Tibial nerve (tissue), 4 donors: Measurements from ENCODE around the gene RANBP9. TPM values are rescaled to one million over a fixed set of nuclear protein-coding genes. Genes with fewer than 3 reads are reported as not detected.
A peak's percentile ranks its signal among the peaks of the same experiment; 100 is the strongest.

ENCODE experiments used
- DNase-seq, 2 donors: peaks; one replicate each; pipeline ENCODE4 v3.0.0-alpha.2; 2019; ENCODE audit warnings: low spot score in 2 of 2
- H3K27ac ChIP-seq, 4 donors: fragments of 200-600 bp; sonication (generic) in 3 of 4; one replicate each; pipeline ENCODE4 v1.5.1; 2017 to 2019; ENCODE audit warnings: mild to moderate bottlenecking in 1 of 4
- H3K27me3 ChIP-seq, 2 donors: fragments of 200-600 bp; sonication (generic) in 1 of 2; one replicate each; pipeline versions ENCODE4 v1.5.1 to v1.6.0; 2017 to 2019
- H3K36me3 ChIP-seq, 3 donors: fragments of 200-600 bp; sonication (generic); one replicate each; pipeline ENCODE4 v1.5.1; 2018 to 2019
- H3K4me1 ChIP-seq, 4 donors: fragments of 200-600 bp; sonication (generic) in 3 of 4; one replicate each; pipeline ENCODE4 v1.5.1; 2017 to 2019
- H3K4me3 ChIP-seq, 4 donors: fragments of 200-600 bp; sonication (generic) in 3 of 4; one replicate each; pipeline ENCODE4 v1.5.1; 2017 to 2019; ENCODE audit warnings: mild to moderate bottlenecking in 1 of 4, moderate library complexity in 1 of 4
- H3K9me3 ChIP-seq, 4 donors: fragments of 200-600 bp; sonication (generic) in 3 of 4; one replicate each; pipeline ENCODE4 v1.5.1; 2017 to 2019
- CTCF ChIP-seq, 5 experiments: fragments of 200-600 bp in 3 of 5; fragments of 450-650 bp in 2 of 5; sonication (generic) in 3 of 5; IDR thresholded peaks; one replicate each; pipeline ENCODE4 v1.5.1; 2016 to 2019; ENCODE audit warnings: antibody characterized with exemption in 5 of 5, mild to moderate bottlenecking in 3 of 5, moderate library complexity in 2 of 5
- EP300 ChIP-seq, 2 donors: sonication (generic); formaldehyde crosslinking; IDR thresholded peaks; one replicate each; pipeline ENCODE4 v1.6.1; 2017; ENCODE audit warnings: antibody characterized with exemption in 2 of 2, mild to moderate bottlenecking in 1 of 2
- POLR2A ChIP-seq, 2 donors: fragments of 450-650 bp; IDR thresholded peaks; one replicate each; pipeline ENCODE4 v1.6.1; 2017; ENCODE audit warnings: antibody characterized with exemption in 2 of 2, mild to moderate bottlenecking in 2 of 2, moderate library complexity in 2 of 2
- WGBS, 2 donors: methylation state at CpG; one replicate each; pipeline ENCODE4 v1.1.5; 2018; 5-methylcytosine and 5-hydroxymethylcytosine counted together
- total RNA-seq, 4 donors: library from RNA; depleted of rRNA; stranded (reverse); fragments of >200 nt; gene quantifications; one replicate each; pipeline ENCODE4 v1.1.0, GENCODE V29; 2016

RANBP9 gene
- total RNA-seq, 4 donors from 2014 or later: 28.5 to 38.4 (median 37.7) TPM

GRCh38 chr6:13743736-13744127 is 32.1 kb upstream of the RANBP9 start:
- TF ChIP-seq EP300 (IDR thresholded peaks at IDR 0.05) (no peak), POLR2A (IDR thresholded peaks at IDR 0.05) (no peak), CTCF (IDR thresholded peaks at IDR 0.05) (no peak)
- Histone ChIP-seq H3K9me3 (no peaks in the 10 kb centered on the region), H3K4me3 (no peak overlapping the region), H3K27ac (no peak overlapping the region), H3K4me1 (no peaks in the 10 kb centered on the region), H3K27me3 (no peaks in the 10 kb centered on the region), H3K36me3 (no peaks in the 10 kb centered on the region)
- DNase-seq: no peak
- WGBS, 2 donors: 72 to 89% methylated on average over 7 of the region's 7 CpGs

GRCh38 chr6:13742961-13743735 is 31.5 kb upstream of the RANBP9 start:
- Histone ChIP-seq H3K9me3 (no peaks in the 10 kb centered on the region), H3K4me3 (no peak overlapping the region), H3K4me1 (no peaks in the 10 kb centered on the region), H3K27me3 (no peaks in the 10 kb centered on the region), H3K36me3 (no peaks in the 10 kb centered on the region), H3K27ac (no peak overlapping the region)
- no peak for TF ChIP-seq CTCF (IDR thresholded peaks at IDR 0.05)
- TF ChIP-seq EP300 (IDR thresholded peaks at IDR 0.05): no peak
- no peak for TF ChIP-seq POLR2A (IDR thresholded peaks at IDR 0.05)
- 71 to 81% methylated on average over 36 to 38 of the region's 56 CpGs for WGBS, 2 donors
- DNase-seq: no peak

GRCh38 chr6:13741365-13741764 is 29.7 kb upstream of the RANBP9 start:
- H3K4me1 ChIP-seq: no peaks in the 10 kb centered on the region
- no peak overlapping the region for H3K27ac ChIP-seq
- no peak for DNase-seq
- no peak overlapping the region for H3K4me3 ChIP-seq
- H3K9me3 ChIP-seq: no peaks in the 10 kb centered on the region
- H3K36me3 ChIP-seq: no peaks in the 10 kb centered on the region
- H3K27me3 ChIP-seq: no peaks in the 10 kb centered on the region
- TF ChIP-seq POLR2A (IDR thresholded peaks at IDR 0.05): no peak
- TF ChIP-seq CTCF (IDR thresholded peaks at IDR 0.05): no peak
- TF ChIP-seq EP300 (IDR thresholded peaks at IDR 0.05): no peak
- WGBS, 2 donors: 82 to 94% methylated on average over 4 of the region's 4 CpGs

- H3K9me3 ChIP-seq: no peaks in the 10 kb centered on the region
- peaks cover 0 to 20% (median 0%) of the 10 kb centered on the region in 4 donors for H3K4me1 ChIP-seq
- H3K36me3 ChIP-seq: no peaks in the 10 kb centered on the region
- DNase-seq: no peak
- no peak overlapping the region for H3K4me3 ChIP-seq
- H3K27ac ChIP-seq: no peak overlapping the region
- TF ChIP-seq EP300 (IDR thresholded peaks at IDR 0.05) (no peak), CTCF (IDR thresholded peaks at IDR 0.05) (no peak), POLR2A (IDR thresholded peaks at IDR 0.05) (no peak)
- WGBS, 2 donors: 79 to 85% methylated on average over 2 of the region's 2 CpGs
- H3K27me3 ChIP-seq: no peaks in the 10 kb centered on the region
These were observed 23.4 kb upstream of the RANBP9 start for GRCh38 chr6:13735031-13735430.

- TF ChIP-seq EP300 (IDR thresholded peaks at IDR 0.05) (peak; percentile 58 to 88), POLR2A (IDR thresholded peaks at IDR 0.05) (no peak)
- Histone ChIP-seq H3K9me3 (no peaks in the 10 kb centered on the region), H3K36me3 (no peaks in the 10 kb centered on the region), H3K27me3 (no peaks in the 10 kb centered on the region), H3K4me1 (peaks cover 0 to 20% (median 0%) of the 10 kb centered on the region in 4 donors), H3K4me3 (peak overlapping the region in 1 of 4 donors; percentile 12), H3K27ac (no peak overlapping the region)
- peak; percentile 58 to 76 for DNase-seq
- WGBS, 2 donors: 27 to 29% methylated on average over 17 of the region's 17 CpGs
These were observed 21.7 kb upstream of the RANBP9 start for GRCh38 chr6:13733178-13733887.
